Psoas muscle (tissue), 8 donors: ENCODE results near the gene NTRK3. TPM values are rescaled to one million over a fixed set of nuclear protein-coding genes. Genes with fewer than 3 reads are reported as not detected.
A peak's percentile ranks its signal among the peaks of the same experiment; 100 is the strongest.

ENCODE experiments used
- ATAC-seq, 4 donors: fragments of 200-7000 bp; cut with Tn5 transposase; one replicate each; pipeline ENCODE4 v1.9.1; 2020; ENCODE audit warnings: moderate library complexity in 3 of 4, mild to moderate bottlenecking in 2 of 4
- DNase-seq, 2 donors: peaks; one replicate each; pipeline ENCODE4 v3.0.0-alpha.2; 2020
- H3K27ac ChIP-seq: fragments of 200-600 bp; one replicate; pipeline ENCODE4 v1.8.0; 2022
- H3K27me3 ChIP-seq, 3 donors: fragments of 200-600 bp in 1 of 3; one replicate each; pipeline versions ENCODE4 v1.6.1 to v1.8.0; 2013 to 2022; ENCODE audit warnings: low read length in 2 of 3, mild to moderate bottlenecking in 2 of 3, moderate library complexity in 1 of 3; ENCODE audit not compliant: insufficient read depth in 3 of 3
- H3K36me3 ChIP-seq, 2 donors: fragments of 200-600 bp in 1 of 2; one replicate each; pipeline versions ENCODE4 v1.6.1 to v1.8.0; 2013 to 2022; ENCODE audit warnings: low read depth in 1 of 2, mild to moderate bottlenecking in 1 of 2, moderate library complexity in 1 of 2; ENCODE audit not compliant: insufficient read depth in 1 of 2
- H3K4me1 ChIP-seq: fragments of 200-600 bp; one replicate; pipeline ENCODE4 v1.8.0; 2022
- H3K4me3 ChIP-seq: fragments of 200-600 bp; one replicate; pipeline ENCODE4 v1.8.0; 2022; ENCODE audit warnings: mild to moderate bottlenecking
- H3K9me3 ChIP-seq: fragments of 200-600 bp; one replicate; pipeline ENCODE4 v1.8.0; 2022
- WGBS, 3 donors: extraction: QIAGEN DNeasy Blood & Tissue Kit; methylation state at CpG; one replicate each; pipeline versions ENCODE4 v1.1.6 to v1.1.7; 2013; 5-methylcytosine and 5-hydroxymethylcytosine counted together
- intact Hi-C, 2 donors: fragments of 100-400 bp; cut with DNase I; formaldehyde crosslinking; loops; one replicate each; pipeline versions ENCODE4 v1.11.0 to v1.14.2; 2022
- polyA plus RNA-seq, 3 donors: library from polyadenylated mRNA; stranded (reverse); fragments of 200-250 nt; gene quantifications; one replicate each; pipeline ENCODE4 v1.2.3, GENCODE V29; 2013
- total RNA-seq, 4 donors: library from RNA; stranded (reverse); fragmentation: NEBNext Ultra II Directional in 2 of 4; extraction: Animal tissue kit (Norgen Biotek cat#: 25700) in 2 of 4; gene quantifications; one replicate each; pipeline versions ENCODE4 v1.2.1 to v1.2.4, GENCODE V29; 2021 to 2023
- TF ChIP-seq, protein P1 (sequence below): fragments of 200-600 bp; IDR thresholded peaks from one replicate; pipeline ENCODE4 v1.8.0; 2022; ENCODE audit warnings: antibody characterized with exemption
- donor health status: healthy with polysubstance abuse.
- donor health status: DM: no; HTN: no; CAD: no; lungs with moderate emphysema.
- donor health status: Bipolar disorder and iron deficiency.
- donor health status: healthy.
- donor health status: DM: yes; HTN: yes; CAD: no.
- donor health status: DM: no; HTN: no; CAD: no.
- donor health status: DM: no; HTN: no; CAD: no.
- donor health status: DM: yes; HTN: yes; CAD: no.

Gene NTRK3
- total and polyA plus RNA-seq, 7 donors = 0.17 to 1.7 (median 0.57) TPM

DNA sequence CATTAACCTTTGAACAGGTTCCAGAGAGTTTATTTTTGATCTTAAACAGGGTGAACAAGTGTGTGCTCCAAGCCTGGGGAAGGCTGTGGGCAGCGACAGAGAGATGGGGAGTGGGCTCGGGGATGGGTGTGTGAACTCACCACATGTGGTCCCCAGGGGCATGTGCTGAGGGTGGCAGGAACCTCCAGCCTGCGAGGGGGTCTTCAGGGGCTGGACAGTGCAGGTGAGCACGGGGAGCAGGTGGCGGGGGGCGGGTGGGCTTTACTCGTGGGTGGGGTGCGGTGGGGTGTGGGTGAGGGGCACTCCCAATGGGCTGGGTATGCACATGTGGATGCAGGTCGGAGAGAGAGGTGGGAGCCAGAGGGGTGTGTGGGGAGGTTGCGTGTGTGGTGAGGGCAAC is 9.6 kb upstream of the NTRK3 start:
- DNase-seq = no peak
- Histone ChIP-seq H3K4me1 (no peaks in the 10 kb centered on the region), H3K4me3 (no peak overlapping the region), H3K9me3 (no peaks in the 10 kb centered on the region), H3K36me3 (no peaks in the 10 kb centered on the region), H3K27me3 (peaks cover 0 to 6% (median 0%) of the 10 kb centered on the region in 3 donors), H3K27ac (no peak overlapping the region)
- 87 to 88% (median 88%) methylated on average over 10 of the region's 10 CpGs for WGBS, 3 donors
- intact Hi-C loops = no loop called here
- ATAC-seq = no peak
- TF ChIP-seq, protein P1, sequence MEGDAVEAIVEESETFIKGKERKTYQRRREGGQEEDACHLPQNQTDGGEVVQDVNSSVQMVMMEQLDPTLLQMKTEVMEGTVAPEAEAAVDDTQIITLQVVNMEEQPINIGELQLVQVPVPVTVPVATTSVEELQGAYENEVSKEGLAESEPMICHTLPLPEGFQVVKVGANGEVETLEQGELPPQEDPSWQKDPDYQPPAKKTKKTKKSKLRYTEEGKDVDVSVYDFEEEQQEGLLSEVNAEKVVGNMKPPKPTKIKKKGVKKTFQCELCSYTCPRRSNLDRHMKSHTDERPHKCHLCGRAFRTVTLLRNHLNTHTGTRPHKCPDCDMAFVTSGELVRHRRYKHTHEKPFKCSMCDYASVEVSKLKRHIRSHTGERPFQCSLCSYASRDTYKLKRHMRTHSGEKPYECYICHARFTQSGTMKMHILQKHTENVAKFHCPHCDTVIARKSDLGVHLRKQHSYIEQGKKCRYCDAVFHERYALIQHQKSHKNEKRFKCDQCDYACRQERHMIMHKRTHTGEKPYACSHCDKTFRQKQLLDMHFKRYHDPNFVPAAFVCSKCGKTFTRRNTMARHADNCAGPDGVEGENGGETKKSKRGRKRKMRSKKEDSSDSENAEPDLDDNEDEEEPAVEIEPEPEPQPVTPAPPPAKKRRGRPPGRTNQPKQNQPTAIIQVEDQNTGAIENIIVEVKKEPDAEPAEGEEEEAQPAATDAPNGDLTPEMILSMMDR = no peak

DNA sequence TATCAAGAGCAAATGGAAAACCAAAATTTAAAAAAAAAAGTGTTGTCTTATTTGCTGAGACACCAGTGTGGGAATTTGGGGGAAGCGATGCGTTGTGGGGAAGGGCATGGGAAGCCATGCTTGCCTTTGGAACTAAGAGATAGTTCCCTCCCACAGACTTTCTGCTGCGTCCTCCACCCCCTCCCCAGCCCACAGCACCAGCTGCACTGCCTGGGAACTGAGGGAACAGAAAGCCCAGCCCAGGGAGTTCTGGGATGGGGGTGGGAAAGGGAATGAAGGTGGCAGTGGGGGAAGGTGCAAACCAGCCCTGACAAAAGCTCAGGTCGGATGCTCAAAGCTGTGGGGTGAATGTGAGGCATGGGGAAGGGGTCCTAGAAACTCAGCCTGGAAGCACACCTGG is 8.1 kb upstream of the NTRK3 start:
- Histone ChIP-seq H3K27ac (no peak overlapping the region), H3K4me1 (no peaks in the 10 kb centered on the region), H3K27me3 (peaks cover 0 to 6% (median 0%) of the 10 kb centered on the region in 3 donors), H3K36me3 (no peaks in the 10 kb centered on the region), H3K9me3 (no peaks in the 10 kb centered on the region), H3K4me3 (no peak overlapping the region)
- ATAC-seq (no peak), DNase-seq (no peak)
- intact Hi-C loops = no loop called here
- TF ChIP-seq, protein P1 = no peak
- 76 to 86% (median 78%) methylated on average over 4 of the region's 4 CpGs for WGBS, 3 donors

DNA sequence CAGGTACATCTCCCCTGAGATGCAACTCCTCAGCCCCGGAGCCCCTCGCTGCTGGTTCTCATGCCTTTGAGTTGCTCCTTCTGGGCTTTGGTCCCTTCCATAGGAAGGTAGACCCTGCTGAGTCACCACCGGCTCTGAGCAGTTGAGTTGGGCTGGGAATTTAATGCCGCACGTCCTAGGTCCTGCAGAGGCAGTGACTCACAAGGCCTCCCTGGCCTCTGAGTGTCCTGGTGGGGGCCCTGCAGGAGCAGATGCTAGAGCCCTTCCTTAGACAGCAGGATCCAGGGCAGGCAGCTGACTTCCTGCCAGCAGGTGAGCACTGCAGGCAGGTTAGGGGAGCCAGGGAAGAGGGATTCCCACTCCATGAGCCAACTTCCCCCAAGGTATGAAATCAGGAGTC is 5.5 kb upstream of the NTRK3 start:
- DNase-seq (no peak), ATAC-seq (no peak)
- WGBS, 3 donors = 87 to 94% (median 90%) methylated on average over 5 of the region's 5 CpGs
- Histone ChIP-seq H3K4me3 (no peak overlapping the region), H3K27me3 (peaks cover 0 to 23% (median 8%) of the 10 kb centered on the region in 3 donors), H3K4me1 (peaks cover 3% of the 10 kb centered on the region), H3K36me3 (no peaks in the 10 kb centered on the region), H3K9me3 (no peaks in the 10 kb centered on the region), H3K27ac (no peak overlapping the region)
- intact Hi-C loops = no loop called here
- TF ChIP-seq, protein P1 = no peak

DNA sequence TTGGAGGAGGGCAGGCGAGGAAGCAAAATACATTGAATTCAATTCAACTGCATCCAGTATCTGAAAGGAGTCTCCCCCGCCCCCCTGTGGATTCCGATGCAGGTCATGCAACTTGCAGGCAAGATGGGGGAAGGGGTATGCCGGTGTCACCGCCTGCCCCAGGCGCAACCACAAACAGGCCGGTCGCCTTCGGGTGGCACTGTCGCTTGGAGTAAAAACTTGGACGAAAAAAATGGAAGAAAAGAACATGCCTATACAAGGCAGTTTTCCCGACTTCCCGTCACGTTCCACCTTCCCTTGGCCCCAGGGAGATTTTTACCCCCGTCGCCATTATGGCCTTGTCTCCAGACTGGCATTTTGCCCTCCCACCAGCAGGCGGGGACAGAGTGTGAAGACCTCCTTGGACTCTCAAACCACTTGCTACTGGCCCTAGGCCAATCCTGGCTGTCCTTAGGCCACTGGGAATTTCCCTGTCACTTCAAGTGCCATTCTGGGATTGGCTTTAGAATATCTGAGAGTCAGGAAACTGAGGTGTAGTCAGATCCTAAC is 1.6 kb upstream of the NTRK3 start:
- no peak for ATAC-seq
- no peaks in the 10 kb centered on the region for H3K9me3 ChIP-seq
- peak overlapping the region; percentile 63 for H3K4me3 ChIP-seq
- no peak for DNase-seq
- TF ChIP-seq, protein P1 = no peak
- H3K36me3 ChIP-seq = no peaks in the 10 kb centered on the region
- intact Hi-C loops = no loop called here
- WGBS, 3 donors = 26 to 31% (median 26%) methylated on average over 17 of the region's 17 CpGs
- peaks cover 9% of the 10 kb centered on the region for H3K4me1 ChIP-seq
- no peak overlapping the region for H3K27ac ChIP-seq
- peaks cover 0 to 52% (median 28%) of the 10 kb centered on the region in 3 donors for H3K27me3 ChIP-seq
